ENCODE results near the gene THRA.

THRA gene

DNA sequence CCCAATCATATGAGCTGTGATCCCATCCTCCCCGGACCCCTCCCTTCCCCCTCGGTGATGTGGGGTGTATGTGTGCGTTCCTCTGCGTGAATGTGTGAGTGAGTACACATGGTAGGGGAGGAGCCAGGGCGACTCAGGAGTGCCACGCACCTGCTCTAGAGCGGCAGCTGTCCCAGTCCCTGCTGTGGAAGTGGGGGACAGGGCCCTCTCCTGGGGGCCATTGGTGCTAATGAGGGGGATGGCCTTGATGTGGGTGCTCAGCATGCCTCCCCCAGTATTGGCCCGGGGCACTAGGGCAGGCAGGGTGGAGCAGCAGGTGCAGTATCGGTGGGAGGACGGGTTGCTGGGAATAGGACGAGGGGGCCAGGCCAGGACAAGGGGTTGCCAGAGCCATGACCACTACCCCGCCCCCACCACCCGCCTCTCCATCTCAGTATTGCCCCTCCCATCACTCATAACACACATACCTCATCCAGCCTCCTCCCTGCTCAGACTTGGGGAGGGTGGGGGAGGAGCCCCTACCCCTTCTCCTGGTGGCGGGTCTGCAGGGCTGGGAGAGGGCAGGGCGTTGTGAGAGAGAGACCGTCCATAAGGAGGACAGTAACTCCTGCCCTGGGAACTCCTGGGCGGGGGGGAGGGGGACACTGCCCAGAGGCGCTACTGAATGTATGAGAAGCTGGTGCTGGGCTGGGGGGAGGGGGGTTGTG lies 29.1 kb downstream of the THRA start:
- H3K27ac ChIP-seq = no peak overlapping the region
- TF ChIP-seq, protein P1, sequence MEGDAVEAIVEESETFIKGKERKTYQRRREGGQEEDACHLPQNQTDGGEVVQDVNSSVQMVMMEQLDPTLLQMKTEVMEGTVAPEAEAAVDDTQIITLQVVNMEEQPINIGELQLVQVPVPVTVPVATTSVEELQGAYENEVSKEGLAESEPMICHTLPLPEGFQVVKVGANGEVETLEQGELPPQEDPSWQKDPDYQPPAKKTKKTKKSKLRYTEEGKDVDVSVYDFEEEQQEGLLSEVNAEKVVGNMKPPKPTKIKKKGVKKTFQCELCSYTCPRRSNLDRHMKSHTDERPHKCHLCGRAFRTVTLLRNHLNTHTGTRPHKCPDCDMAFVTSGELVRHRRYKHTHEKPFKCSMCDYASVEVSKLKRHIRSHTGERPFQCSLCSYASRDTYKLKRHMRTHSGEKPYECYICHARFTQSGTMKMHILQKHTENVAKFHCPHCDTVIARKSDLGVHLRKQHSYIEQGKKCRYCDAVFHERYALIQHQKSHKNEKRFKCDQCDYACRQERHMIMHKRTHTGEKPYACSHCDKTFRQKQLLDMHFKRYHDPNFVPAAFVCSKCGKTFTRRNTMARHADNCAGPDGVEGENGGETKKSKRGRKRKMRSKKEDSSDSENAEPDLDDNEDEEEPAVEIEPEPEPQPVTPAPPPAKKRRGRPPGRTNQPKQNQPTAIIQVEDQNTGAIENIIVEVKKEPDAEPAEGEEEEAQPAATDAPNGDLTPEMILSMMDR (conservative IDR thresholded peaks at IDR 0.05) = no peak

DNA sequence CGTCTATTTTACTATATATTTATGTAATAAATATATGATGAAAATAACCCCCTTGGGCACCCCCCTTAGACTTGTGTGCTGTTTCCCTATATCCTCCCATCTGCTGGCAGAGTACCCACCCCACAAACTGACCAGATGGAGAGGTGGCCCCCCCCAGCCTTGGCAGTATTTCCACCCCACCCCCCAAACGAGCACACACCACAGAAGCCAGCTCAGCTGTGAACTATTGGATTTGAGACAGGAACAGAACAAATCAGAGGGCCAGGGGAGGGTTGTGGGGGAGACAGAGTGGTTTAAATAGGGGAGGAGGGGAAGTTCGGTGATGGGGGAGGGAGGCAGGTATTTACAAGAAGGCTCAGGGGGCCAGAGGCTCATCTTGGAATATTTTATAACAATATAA lies 29.8 kb downstream of the THRA start:
- H3K27ac ChIP-seq = no peak overlapping the region
- TF ChIP-seq, protein P1 (conservative IDR thresholded peaks at IDR 0.05) = no peak

GRCh38 chr17:40093005-40093579 lies 30.3 kb downstream of the THRA start:
- no peak overlapping the region for H3K27ac ChIP-seq
- TF ChIP-seq, protein P1 (conservative IDR thresholded peaks at IDR 0.05) = no peak

- 0 out of 2 replicates have a peak overlapping the region, but pooled peaks have one; percentile 1 for H3K27ac ChIP-seq
- TF ChIP-seq, protein P1 (conservative IDR thresholded peaks at IDR 0.05) = no peak
Measured at GRCh38 chr17:40093580-40094201, 30.9 kb downstream of the THRA start.

GRCh38 chr17:40094874-40095273 lies 32.1 kb downstream of the THRA start:
- TF ChIP-seq, protein P1 (conservative IDR thresholded peaks at IDR 0.05) = no peak
- no peak overlapping the region for H3K27ac ChIP-seq

GRCh38 chr17:40095351-40095943 lies 32.7 kb downstream of the THRA start:
- TF ChIP-seq, protein P1 (conservative IDR thresholded peaks at IDR 0.05) = no peak
- no peak overlapping the region for H3K27ac ChIP-seq

Measured in VCaP (cell line).